Type B pancreatic cell (in vitro differentiated cells): ENCODE results near the gene ERRFI1. TPM values are rescaled to one million over a fixed set of nuclear protein-coding genes. Genes with fewer than 3 reads are reported as not detected.
A peak's percentile ranks its signal among the peaks of the same experiment; 100 is the strongest.

Source experiments
- DNase-seq: peaks from one replicate; pipeline ENCODE4 v3.0.0; 2021; ENCODE audit warnings: mixed read lengths; ENCODE audit not compliant: unreplicated experiment; ENCODE audit errors: extremely low spot score
- H3K27ac Mint-ChIP-seq: 2 replicates; pipeline ENCODE4 v1.8.0; 2021; ENCODE audit warnings: mild to moderate bottlenecking, mixed read lengths
- H3K27me3 Mint-ChIP-seq: 2 replicates; pipeline ENCODE4 v1.8.0; 2021; ENCODE audit warnings: mixed read lengths
- H3K36me3 Mint-ChIP-seq: 2 replicates; pipeline ENCODE4 v1.8.0; 2021; ENCODE audit warnings: mixed read lengths
- H3K4me1 Mint-ChIP-seq: one replicate; pipeline ENCODE4 v1.8.0; 2021; ENCODE audit warnings: mixed read lengths; ENCODE audit not compliant: unreplicated experiment
- H3K4me3 Mint-ChIP-seq: 2 replicates; pipeline ENCODE4 v1.8.0; 2021; ENCODE audit warnings: mild to moderate bottlenecking, mixed read lengths
- H3K9me3 Mint-ChIP-seq: 2 replicates; pipeline ENCODE4 v1.8.0; 2021; ENCODE audit warnings: mixed read lengths
- CTCF ChIP-seq: fragments of 200-600 bp; sonication (generic); conservative IDR thresholded peaks from 2 replicates; pipeline ENCODE4 v1.5.0; 2021; ENCODE audit warnings: antibody characterized with exemption, mild to moderate bottlenecking
- total RNA-seq: library from RNA; stranded (reverse); gene quantifications from 2 replicates; pipeline ENCODE4 v1.2.1, GENCODE V29; 2021; ENCODE audit warnings: low replicate concordance

ERRFI1 gene
- total RNA-seq, 1 donor from 2014 or later = 83.3 TPM

GRCh38 chr1:8004113-8004802 is 21.9 kb downstream of the ERRFI1 start:
- peaks cover 34% of the 10 kb centered on the region for H3K4me1 Mint-ChIP-seq
- peak overlapping the region; percentile 97 for H3K27ac Mint-ChIP-seq
- no peaks in the 10 kb centered on the region for H3K9me3 Mint-ChIP-seq
- DNase-seq = no peak
- H3K27me3 Mint-ChIP-seq = no peaks in the 10 kb centered on the region
- TF ChIP-seq CTCF = no peak
- H3K4me3 Mint-ChIP-seq = peak overlapping the region; percentile 58
- H3K36me3 Mint-ChIP-seq = peaks cover 4% of the 10 kb centered on the region

DNA sequence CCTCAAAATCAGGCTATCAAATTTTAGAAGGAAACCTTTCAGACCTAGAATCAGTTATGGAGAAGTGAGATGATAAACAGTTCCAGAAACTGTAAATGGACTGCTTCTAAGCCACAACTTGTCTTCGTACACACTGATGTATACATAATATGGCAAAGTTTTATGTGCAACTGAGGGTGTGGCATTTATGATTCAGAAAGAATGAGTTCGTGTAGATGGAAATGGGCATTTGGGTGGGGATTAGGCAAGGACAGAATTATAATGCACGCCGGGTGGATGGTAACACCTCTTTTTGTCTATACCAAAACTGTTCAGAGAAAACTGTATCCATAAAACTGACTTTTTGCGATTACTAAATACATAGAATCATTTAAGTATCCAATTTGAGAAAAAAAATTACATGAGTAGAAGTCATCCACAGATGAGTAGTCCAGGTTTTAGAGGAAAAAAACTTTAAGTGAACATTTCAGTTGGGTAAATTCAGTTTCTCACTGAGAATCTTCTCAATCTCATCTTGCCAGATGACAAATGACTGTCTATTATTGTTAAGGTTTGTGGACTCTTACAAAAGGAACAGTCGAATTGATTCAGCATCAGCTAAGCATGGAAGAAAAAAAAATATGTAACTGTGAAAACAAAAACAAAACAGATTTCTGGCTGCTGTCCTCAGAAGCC is 22.5 kb downstream of the ERRFI1 start:
- H3K27me3 Mint-ChIP-seq = no peaks in the 10 kb centered on the region
- peak overlapping the region; percentile 21 for H3K4me3 Mint-ChIP-seq
- H3K36me3 Mint-ChIP-seq = peaks cover 4% of the 10 kb centered on the region
- H3K9me3 Mint-ChIP-seq = no peaks in the 10 kb centered on the region
- peaks cover 34% of the 10 kb centered on the region for H3K4me1 Mint-ChIP-seq
- no peak for TF ChIP-seq CTCF
- DNase-seq = no peak
- H3K27ac Mint-ChIP-seq = peak overlapping the region; percentile 97

DNA sequence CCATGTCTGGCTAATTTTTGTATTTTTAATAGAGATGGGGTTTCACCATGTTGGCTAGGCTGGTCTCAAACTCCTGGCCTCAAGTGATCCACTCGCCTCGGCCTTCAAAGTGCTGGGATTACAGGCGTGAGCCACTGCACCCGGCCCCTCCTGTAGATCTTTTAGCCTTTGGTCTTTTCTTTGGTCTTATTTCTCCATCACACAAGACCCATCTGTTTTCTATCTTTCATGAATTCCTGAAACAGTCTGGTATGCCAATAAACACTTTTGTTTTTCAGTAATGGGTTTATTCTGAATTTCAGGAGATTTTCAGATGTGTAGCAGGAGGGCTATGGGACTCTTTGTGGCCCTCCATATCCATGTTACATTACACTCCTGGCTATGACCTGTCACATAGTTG is 23.2 kb downstream of the ERRFI1 start:
- no peak overlapping the region for H3K4me3 Mint-ChIP-seq
- DNase-seq = no peak
- H3K4me1 Mint-ChIP-seq = peaks cover 34% of the 10 kb centered on the region
- TF ChIP-seq CTCF = no peak
- peaks cover 5% of the 10 kb centered on the region for H3K36me3 Mint-ChIP-seq
- no peaks in the 10 kb centered on the region for H3K27me3 Mint-ChIP-seq
- peak overlapping the region; percentile 97 for H3K27ac Mint-ChIP-seq
- H3K9me3 Mint-ChIP-seq = no peaks in the 10 kb centered on the region

DNA sequence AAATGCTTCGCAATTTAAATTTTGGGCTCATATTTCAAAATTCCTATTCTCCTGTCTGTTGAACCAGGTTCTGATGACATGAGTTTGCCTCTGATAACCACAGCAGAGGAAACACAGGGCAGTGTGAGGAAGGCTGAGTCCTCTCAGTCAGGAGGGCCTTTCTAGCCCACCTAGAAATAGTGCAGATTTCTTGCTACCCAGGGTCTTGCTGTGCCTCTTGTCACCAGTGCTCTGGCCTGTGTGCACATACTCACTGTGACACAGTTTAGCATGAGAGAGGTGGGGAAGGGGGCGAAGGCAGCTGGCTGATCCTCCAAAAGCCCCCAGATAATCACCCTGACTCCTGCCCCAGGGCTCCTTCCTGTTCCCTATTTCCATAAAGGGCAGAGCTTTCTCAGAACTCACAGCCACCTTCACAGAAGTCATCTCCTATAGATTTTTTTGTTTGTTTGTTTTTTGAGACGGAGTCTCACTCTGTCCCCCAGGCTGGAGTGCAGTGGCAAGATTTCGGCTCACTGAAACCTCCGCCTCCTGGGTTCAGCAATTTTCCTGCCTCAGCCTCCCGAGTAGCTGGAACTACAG is 23.7 kb downstream of the ERRFI1 start:
- H3K9me3 Mint-ChIP-seq = no peaks in the 10 kb centered on the region
- peaks cover 34% of the 10 kb centered on the region for H3K4me1 Mint-ChIP-seq
- H3K36me3 Mint-ChIP-seq = peaks cover 7% of the 10 kb centered on the region
- H3K27ac Mint-ChIP-seq = no peak overlapping the region
- no peak overlapping the region for H3K4me3 Mint-ChIP-seq
- H3K27me3 Mint-ChIP-seq = no peaks in the 10 kb centered on the region
- no peak for DNase-seq
- TF ChIP-seq CTCF = no peak

- Mint-ChIP-seq H3K9me3 (no peaks in the 10 kb centered on the region), H3K4me1 (peaks cover 6% of the 10 kb centered on the region), H3K27me3 (no peaks in the 10 kb centered on the region), H3K27ac (no peak overlapping the region), H3K4me3 (no peak overlapping the region), H3K36me3 (peaks cover 13% of the 10 kb centered on the region)
- no peak for DNase-seq
- no peak for TF ChIP-seq CTCF
Measured at GRCh38 chr1:7995437-7995836, 30.7 kb downstream of the ERRFI1 start.
